ENCODE results near the gene BDNF.

Gene BDNF

DNA sequence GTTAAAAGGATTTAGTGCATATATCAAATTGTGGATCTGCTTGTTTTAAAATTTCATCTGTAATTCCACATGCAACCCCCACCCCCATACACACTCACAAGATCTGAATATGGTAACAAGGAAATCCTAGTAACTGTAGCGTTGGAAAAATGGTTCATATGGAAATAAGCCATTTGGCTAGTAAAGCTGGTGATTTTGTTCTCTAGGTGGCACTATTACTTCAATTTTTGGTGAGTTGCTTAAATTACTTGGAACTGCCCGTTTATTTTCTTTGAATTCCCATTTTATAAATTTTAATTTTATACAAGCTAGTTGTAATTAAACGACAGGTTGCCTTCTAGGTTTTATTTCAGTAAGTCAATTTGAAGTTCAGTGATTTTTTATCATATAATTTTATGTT lies 5.3 kb downstream of the BDNF start:
- H3K4me1 ChIP-seq (ENCODE audit: control insufficient read depth, insufficient read depth, low read length), result peaks cover 13% of the 10 kb centered on the region
- H3K9me3 ChIP-seq (ENCODE audit: control insufficient read depth in 2 of 2, low read length in 2 of 2), result no peaks in the 10 kb centered on the region
- H3K36me3 ChIP-seq (ENCODE audit: control insufficient read depth in 2 of 2, insufficient read depth in 2 of 2, low read length in 2 of 2), result no peaks in the 10 kb centered on the region
- H3K4me3 ChIP-seq (ENCODE audit: low read length in 2 of 2), result no peak overlapping the region
- no peak overlapping the region for H3K9ac ChIP-seq (ENCODE audit: low read length in 2 of 2)
- H3K27ac ChIP-seq (ENCODE audit: low read length), result no peak overlapping the region
- H3K27me3 ChIP-seq (ENCODE audit: control insufficient read depth in 1 of 2, insufficient read depth in 2 of 2, low read length in 2 of 2), result peaks cover 11 to 29% of the 10 kb centered on the region in 2 donors

DNA sequence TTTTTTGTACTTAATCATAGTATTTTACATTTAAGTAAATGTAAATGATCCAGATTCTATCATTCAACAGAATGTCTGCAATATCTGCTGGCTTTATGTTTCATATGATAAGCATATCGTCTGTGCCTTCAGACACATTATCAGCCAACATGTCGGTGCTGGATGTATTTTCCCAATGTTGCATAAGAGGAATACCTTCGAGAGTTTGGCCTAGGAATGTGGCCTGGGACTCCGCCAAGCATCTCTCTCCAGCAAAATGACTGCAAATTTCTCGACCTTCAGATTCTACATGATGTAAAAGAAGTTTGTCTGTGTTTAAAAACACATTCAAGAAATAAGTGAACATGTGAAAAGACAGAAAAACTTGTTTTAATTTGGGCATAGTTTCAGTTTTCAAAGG lies 6.9 kb downstream of the BDNF start:
- no peak overlapping the region for H3K9ac ChIP-seq (ENCODE audit: low read length in 2 of 2)
- no peaks in the 10 kb centered on the region for H3K4me1 ChIP-seq (ENCODE audit: control insufficient read depth, insufficient read depth, low read length)
- no peak overlapping the region for H3K4me3 ChIP-seq (ENCODE audit: low read length in 2 of 2)
- H3K27me3 ChIP-seq (ENCODE audit: control insufficient read depth in 1 of 2, insufficient read depth in 2 of 2, low read length in 2 of 2), result peaks cover 0 to 15% of the 10 kb centered on the region in 2 donors
- no peaks in the 10 kb centered on the region for H3K9me3 ChIP-seq (ENCODE audit: control insufficient read depth in 2 of 2, low read length in 2 of 2)
- H3K27ac ChIP-seq (ENCODE audit: low read length), result no peak overlapping the region
- no peaks in the 10 kb centered on the region for H3K36me3 ChIP-seq (ENCODE audit: control insufficient read depth in 2 of 2, insufficient read depth in 2 of 2, low read length in 2 of 2)

GRCh38 chr11:27692781-27693180 lies 7.5 kb downstream of the BDNF start:
- H3K4me3 ChIP-seq (ENCODE audit: low read length in 2 of 2), result no peak overlapping the region
- peaks cover 0 to 11% of the 10 kb centered on the region in 2 donors for H3K27me3 ChIP-seq (ENCODE audit: control insufficient read depth in 1 of 2, insufficient read depth in 2 of 2, low read length in 2 of 2)
- no peaks in the 10 kb centered on the region for H3K4me1 ChIP-seq (ENCODE audit: control insufficient read depth, insufficient read depth, low read length)
- no peaks in the 10 kb centered on the region for H3K9me3 ChIP-seq (ENCODE audit: control insufficient read depth in 2 of 2, low read length in 2 of 2)
- H3K36me3 ChIP-seq (ENCODE audit: control insufficient read depth in 2 of 2, insufficient read depth in 2 of 2, low read length in 2 of 2), result no peaks in the 10 kb centered on the region
- H3K27ac ChIP-seq (ENCODE audit: low read length), result no peak overlapping the region
- no peak overlapping the region for H3K9ac ChIP-seq (ENCODE audit: low read length in 2 of 2)

- Histone ChIP-seq H3K27ac (ENCODE audit: low read length) (no peak overlapping the region), H3K9me3 (ENCODE audit: control insufficient read depth in 2 of 2, low read length in 2 of 2) (no peaks in the 10 kb centered on the region), H3K36me3 (ENCODE audit: control insufficient read depth in 2 of 2, insufficient read depth in 2 of 2, low read length in 2 of 2) (no peaks in the 10 kb centered on the region), H3K9ac (ENCODE audit: low read length in 2 of 2) (no peak overlapping the region), H3K27me3 (ENCODE audit: control insufficient read depth in 1 of 2, insufficient read depth in 2 of 2, low read length in 2 of 2) (no peaks in the 10 kb centered on the region), H3K4me1 (ENCODE audit: control insufficient read depth, insufficient read depth, low read length) (no peaks in the 10 kb centered on the region), H3K4me3 (ENCODE audit: low read length in 2 of 2) (no peak overlapping the region)
Measured at GRCh38 chr11:27688076-27688475, 12.2 kb downstream of the BDNF start.

DNA sequence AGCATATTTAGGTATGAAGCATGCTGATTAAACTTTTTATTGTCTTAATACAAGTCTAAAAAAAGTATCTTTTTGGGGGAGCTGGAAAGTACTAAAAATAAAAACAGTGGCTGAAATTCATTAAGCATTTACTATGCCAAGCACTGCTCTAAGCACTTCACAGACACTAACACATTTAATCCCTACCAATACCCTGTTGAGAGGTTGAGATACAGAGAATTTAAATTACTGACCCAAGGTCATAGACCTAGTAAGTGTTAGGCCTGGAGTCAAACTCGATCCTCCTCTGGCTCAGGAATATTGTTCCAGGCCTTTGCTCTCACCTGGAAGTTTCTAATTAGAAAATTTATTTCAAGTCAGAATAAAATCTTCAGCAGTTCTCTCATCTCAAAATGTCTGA lies 18.6 kb downstream of the BDNF start:
- H3K9ac ChIP-seq (ENCODE audit: low read length in 2 of 2), result no peak overlapping the region
- H3K4me3 ChIP-seq (ENCODE audit: low read length in 2 of 2), result no peak overlapping the region
- H3K36me3 ChIP-seq (ENCODE audit: control insufficient read depth in 2 of 2, insufficient read depth in 2 of 2, low read length in 2 of 2), result peaks cover 0 to 2% of the 10 kb centered on the region in 2 donors
- H3K4me1 ChIP-seq (ENCODE audit: control insufficient read depth, insufficient read depth, low read length), result no peaks in the 10 kb centered on the region
- H3K27ac ChIP-seq (ENCODE audit: low read length), result no peak overlapping the region
- H3K9me3 ChIP-seq (ENCODE audit: control insufficient read depth in 2 of 2, low read length in 2 of 2), result no peaks in the 10 kb centered on the region
- no peaks in the 10 kb centered on the region for H3K27me3 ChIP-seq (ENCODE audit: control insufficient read depth in 1 of 2, insufficient read depth in 2 of 2, low read length in 2 of 2)

- Histone ChIP-seq H3K27ac (ENCODE audit: low read length) (no peak overlapping the region), H3K36me3 (ENCODE audit: control insufficient read depth in 2 of 2, insufficient read depth in 2 of 2, low read length in 2 of 2) (peaks cover 0 to 2% of the 10 kb centered on the region in 2 donors), H3K9ac (ENCODE audit: low read length in 2 of 2) (no peak overlapping the region), H3K9me3 (ENCODE audit: control insufficient read depth in 2 of 2, low read length in 2 of 2) (no peaks in the 10 kb centered on the region), H3K27me3 (ENCODE audit: control insufficient read depth in 1 of 2, insufficient read depth in 2 of 2, low read length in 2 of 2) (no peaks in the 10 kb centered on the region), H3K4me3 (ENCODE audit: low read length in 2 of 2) (no peak overlapping the region), H3K4me1 (ENCODE audit: control insufficient read depth, insufficient read depth, low read length) (no peaks in the 10 kb centered on the region)
Measured at GRCh38 chr11:27679136-27680015, 20.9 kb downstream of the BDNF start.

- Histone ChIP-seq H3K36me3 (ENCODE audit: control insufficient read depth in 2 of 2, insufficient read depth in 2 of 2, low read length in 2 of 2) (peaks cover 0 to 2% of the 10 kb centered on the region in 2 donors), H3K9ac (ENCODE audit: low read length in 2 of 2) (no peak overlapping the region), H3K4me1 (ENCODE audit: control insufficient read depth, insufficient read depth, low read length) (no peaks in the 10 kb centered on the region), H3K27me3 (ENCODE audit: control insufficient read depth in 1 of 2, insufficient read depth in 2 of 2, low read length in 2 of 2) (no peaks in the 10 kb centered on the region), H3K4me3 (ENCODE audit: low read length in 2 of 2) (no peak overlapping the region), H3K27ac (ENCODE audit: low read length) (no peak overlapping the region), H3K9me3 (ENCODE audit: control insufficient read depth in 2 of 2, low read length in 2 of 2) (no peaks in the 10 kb centered on the region)
Measured at GRCh38 chr11:27678242-27678641, 22.0 kb downstream of the BDNF start.

GRCh38 chr11:27677108-27677507 lies 23.1 kb downstream of the BDNF start:
- Histone ChIP-seq H3K4me1 (ENCODE audit: control insufficient read depth, insufficient read depth, low read length) (no peaks in the 10 kb centered on the region), H3K36me3 (ENCODE audit: control insufficient read depth in 2 of 2, insufficient read depth in 2 of 2, low read length in 2 of 2) (peaks cover 0 to 2% of the 10 kb centered on the region in 2 donors), H3K4me3 (ENCODE audit: low read length in 2 of 2) (no peak overlapping the region), H3K9ac (ENCODE audit: low read length in 2 of 2) (no peak overlapping the region), H3K27me3 (ENCODE audit: control insufficient read depth in 1 of 2, insufficient read depth in 2 of 2, low read length in 2 of 2) (no peaks in the 10 kb centered on the region), H3K9me3 (ENCODE audit: control insufficient read depth in 2 of 2, low read length in 2 of 2) (no peaks in the 10 kb centered on the region), H3K27ac (ENCODE audit: low read length) (no peak overlapping the region)

GRCh38 chr11:27673979-27674663 lies 26.1 kb downstream of the BDNF start:
- no peak overlapping the region for H3K4me3 ChIP-seq (ENCODE audit: low read length in 2 of 2)
- H3K36me3 ChIP-seq (ENCODE audit: control insufficient read depth in 2 of 2, insufficient read depth in 2 of 2, low read length in 2 of 2), result peaks cover 0 to 2% of the 10 kb centered on the region in 2 donors
- H3K4me1 ChIP-seq (ENCODE audit: control insufficient read depth, insufficient read depth, low read length), result no peaks in the 10 kb centered on the region
- no peak overlapping the region for H3K27ac ChIP-seq (ENCODE audit: low read length)
- H3K9me3 ChIP-seq (ENCODE audit: control insufficient read depth in 2 of 2, low read length in 2 of 2), result no peaks in the 10 kb centered on the region
- H3K9ac ChIP-seq (ENCODE audit: low read length in 2 of 2), result no peak overlapping the region
- no peaks in the 10 kb centered on the region for H3K27me3 ChIP-seq (ENCODE audit: control insufficient read depth in 1 of 2, insufficient read depth in 2 of 2, low read length in 2 of 2)

GRCh38 chr11:27672836-27673464 lies 27.3 kb downstream of the BDNF start:
- peaks cover 0 to 2% of the 10 kb centered on the region in 2 donors for H3K36me3 ChIP-seq (ENCODE audit: control insufficient read depth in 2 of 2, insufficient read depth in 2 of 2, low read length in 2 of 2)
- H3K9me3 ChIP-seq (ENCODE audit: control insufficient read depth in 2 of 2, low read length in 2 of 2), result no peaks in the 10 kb centered on the region
- H3K9ac ChIP-seq (ENCODE audit: low read length in 2 of 2), result no peak overlapping the region
- no peaks in the 10 kb centered on the region for H3K27me3 ChIP-seq (ENCODE audit: control insufficient read depth in 1 of 2, insufficient read depth in 2 of 2, low read length in 2 of 2)
- no peaks in the 10 kb centered on the region for H3K4me1 ChIP-seq (ENCODE audit: control insufficient read depth, insufficient read depth, low read length)
- no peak overlapping the region for H3K4me3 ChIP-seq (ENCODE audit: low read length in 2 of 2)
- no peak overlapping the region for H3K27ac ChIP-seq (ENCODE audit: low read length)
